ENCODE data around the gene ITSN1.

GRCh38 chr21:33942426-33942825, 300.1 kb downstream of the ITSN1 start:
- no peak for TF ChIP-seq POLR2AphosphoS5 (IDR thresholded peaks at IDR 0.05)
- no peak for TF ChIP-seq CTCF (IDR thresholded peaks at IDR 0.05)
